Measurements from ENCODE around the gene SOWAHA. TPM values are rescaled to one million over a fixed set of nuclear protein-coding genes. Genes with fewer than 3 reads are reported as not detected.

The SOWAHA gene
- total and polyA plus RNA-seq, 2 of the 4 experiments (the other 2 are of a cell fraction), result 0.03 TPM; not detected in 1

DNA sequence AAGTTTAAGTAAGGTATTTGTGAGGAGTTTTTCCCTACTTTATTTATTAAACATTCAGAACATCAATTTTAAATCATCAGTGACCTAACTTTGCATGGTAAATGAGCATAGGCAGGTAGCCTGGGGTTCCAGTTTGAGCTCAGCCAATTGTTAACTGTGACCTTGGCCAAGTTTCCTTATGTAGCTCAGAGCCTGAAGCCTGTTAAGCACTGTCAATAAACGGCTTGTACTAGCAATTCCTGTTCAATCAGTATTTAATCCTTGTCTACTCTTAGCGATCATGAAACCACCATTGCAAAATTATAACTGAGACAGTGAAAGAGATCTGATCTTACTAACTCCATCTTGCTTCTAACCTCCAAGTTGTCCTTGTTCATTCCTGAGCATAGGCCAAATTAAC is 4.7 kb upstream of the SOWAHA start:
- Histone ChIP-seq H4K20me1 (ENCODE audit: insufficient read depth, low read length) (no peaks in the 10 kb centered on the region), H2BK120ac (ENCODE audit: low read depth, low read length) (no peak overlapping the region), H3K4me3 (ENCODE audit: insufficient read depth, low read depth, low read length) (no peak overlapping the region), H2BK20ac (ENCODE audit: low read depth, low read length) (no peak overlapping the region), H4K91ac (ENCODE audit: insufficient read depth, low read depth, low read length) (no peak overlapping the region), H3K27me3 (ENCODE audit: control insufficient read depth, insufficient read depth, low read length) (peaks cover 34% of the 10 kb centered on the region), H2AK5ac (ENCODE audit: low read depth, low read length) (no peak overlapping the region), H3K36me3 (ENCODE audit: control insufficient read depth, insufficient read depth, low read length) (no peaks in the 10 kb centered on the region), H2BK15ac (ENCODE audit: low read depth, low read length) (no peak overlapping the region), H3K18ac (ENCODE audit: low read depth, low read length) (no peak overlapping the region), H3K4me1 (ENCODE audit: control insufficient read depth, insufficient read depth, low read length) (no peaks in the 10 kb centered on the region), H3K27ac (ENCODE audit: insufficient read depth, low read length) (no peak overlapping the region), H3K4ac (ENCODE audit: low read depth, low read length) (no peak overlapping the region), H4K8ac (ENCODE audit: low read depth in 2 of 2, low read length in 2 of 2) (no peak overlapping the region), H3K9ac (ENCODE audit: low read depth, low read length) (no peak overlapping the region), H4K5ac (ENCODE audit: low read depth, low read length) (no peak overlapping the region), H3K56ac (ENCODE audit: extremely low read depth, insufficient read depth, low read length) (no peak overlapping the region), H3K14ac (replicated peaks; ENCODE audit: low read depth, low read length) (no peak overlapping the region), H2AFZ (replicated peaks; ENCODE audit: low read length, poor library complexity) (no peak overlapping the region), H3K9me3 (ENCODE audit: control insufficient read depth, insufficient read depth, low read length) (no peaks in the 10 kb centered on the region), H2AK9ac (replicated peaks; ENCODE audit: low read depth, low read length, poor library complexity) (no peak overlapping the region), H3K79me1 (ENCODE audit: low read depth in 1 of 2, low read length in 2 of 2) (no peaks in the 10 kb centered on the region), H3K4me2 (ENCODE audit: low read depth, low read length) (no peak overlapping the region), H3K9me1 (ENCODE audit: insufficient read depth, low read length) (no peaks in the 10 kb centered on the region), H3K23ac (ENCODE audit: low read depth, low read length) (no peak overlapping the region), H2BK5ac (ENCODE audit: low read depth, low read length, poor library complexity, severe bottlenecking) (no peak overlapping the region)
- in situ Hi-C loops (cut with MboI; ENCODE audit: low sequenced_read_pairs), result no loop called here
- WGBS, 2 experiments (ENCODE audit: extremely low coverage in 2 of 2, insufficient read length in 1 of 2), result 29% methylated on average over 1 of the region's 2 CpGs; no CpG with 5 or more reads in 1 of the 2 experiments
- CTCF ChIA-PET, result interaction anchor here (1.6 kb wide), 1 partner anchor 12 kb away, joined by 3 read pairs; no protein-coding TSS in a partner anchor
- TF ChIP-seq POLR2A (IDR thresholded peaks at IDR 0.05; ENCODE audit: low read depth, low read length) (no peak), RCOR1 (IDR thresholded peaks at IDR 0.05; ENCODE audit: insufficient replicate concordance, low read length) (no peak), RFX5 (IDR thresholded peaks at IDR 0.05; ENCODE audit: low read depth, low read length) (no peak), MXI1 (IDR thresholded peaks at IDR 0.05; ENCODE audit: borderline replicate concordance, low read depth, low read length) (no peak), CEBPB (IDR thresholded peaks at IDR 0.05; ENCODE audit: low read depth, low read length) (no peak), RAD21 (IDR thresholded peaks at IDR 0.05; ENCODE audit: low read length) (no peak), MAZ (IDR thresholded peaks at IDR 0.05; ENCODE audit: borderline replicate concordance, low read depth, low read length) (no peak), MAFK (IDR thresholded peaks at IDR 0.05; ENCODE audit: low read depth, low read length) (no peak), CHD1 (IDR thresholded peaks at IDR 0.05; ENCODE audit: low read depth, low read length) (no peak), CTCF (conservative IDR thresholded peaks at IDR 0.05; ENCODE audit: low read depth, low read length) (no peak), SMC3 (IDR thresholded peaks at IDR 0.05; ENCODE audit: low read depth, low read length) (no peak)
- TF ChIP-seq, protein P1, sequence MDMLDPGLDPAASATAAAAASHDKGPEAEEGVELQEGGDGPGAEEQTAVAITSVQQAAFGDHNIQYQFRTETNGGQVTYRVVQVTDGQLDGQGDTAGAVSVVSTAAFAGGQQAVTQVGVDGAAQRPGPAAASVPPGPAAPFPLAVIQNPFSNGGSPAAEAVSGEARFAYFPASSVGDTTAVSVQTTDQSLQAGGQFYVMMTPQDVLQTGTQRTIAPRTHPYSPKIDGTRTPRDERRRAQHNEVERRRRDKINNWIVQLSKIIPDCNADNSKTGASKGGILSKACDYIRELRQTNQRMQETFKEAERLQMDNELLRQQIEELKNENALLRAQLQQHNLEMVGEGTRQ (IDR thresholded peaks at IDR 0.05; ENCODE audit: low read depth, low read length), result no peak
- POLR2A ChIA-PET (ENCODE audit: unreplicated experiment), result no interaction called here
- BruUV-seq (replicated peaks), result no TSS peak
- ATAC-seq (ENCODE audit: low read depth) (no peak), DNase-seq (no peak)
- intact Hi-C loops (cut with micrococcal nuclease), result no loop called here
- dilution Hi-C loops (cut with HindIII; ENCODE audit: low sequenced_read_pairs, unreplicated experiment), result no loop called here
